Raji (cell line): ENCODE results near the gene VGF.

Experiments used
- POLR2A ChIP-seq: IDR thresholded peaks from 2 replicates; pipeline ENCODE4 v1.6.1; 2011; ENCODE audit warnings: low read depth, low read length, control low read depth; ENCODE audit not compliant: insufficient read depth

Gene VGF

DNA sequence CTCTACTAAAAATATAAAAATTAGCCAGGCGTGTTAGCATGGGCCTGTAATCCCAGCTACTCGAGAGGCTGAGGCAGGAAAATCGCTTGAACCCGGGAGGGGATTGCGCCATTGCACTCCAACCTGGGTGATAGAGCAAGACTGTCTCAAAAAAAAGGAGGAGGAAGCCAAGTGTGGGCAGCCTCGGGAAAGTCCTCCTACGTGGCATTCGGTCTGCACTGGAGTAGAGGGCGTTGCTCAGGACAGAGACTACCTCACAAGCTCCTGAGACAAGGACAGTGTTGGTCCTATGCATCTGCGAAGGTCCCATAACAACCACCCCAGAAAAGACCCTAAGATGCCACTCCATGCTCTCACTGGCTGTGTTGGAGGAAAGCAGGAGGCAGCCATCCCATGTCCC is 48.5 kb downstream of the VGF start:
- no peak for TF ChIP-seq POLR2A

GRCh38 chr7:101115215-101115614 is 50.2 kb downstream of the VGF start:
- TF ChIP-seq POLR2A = no peak

DNA sequence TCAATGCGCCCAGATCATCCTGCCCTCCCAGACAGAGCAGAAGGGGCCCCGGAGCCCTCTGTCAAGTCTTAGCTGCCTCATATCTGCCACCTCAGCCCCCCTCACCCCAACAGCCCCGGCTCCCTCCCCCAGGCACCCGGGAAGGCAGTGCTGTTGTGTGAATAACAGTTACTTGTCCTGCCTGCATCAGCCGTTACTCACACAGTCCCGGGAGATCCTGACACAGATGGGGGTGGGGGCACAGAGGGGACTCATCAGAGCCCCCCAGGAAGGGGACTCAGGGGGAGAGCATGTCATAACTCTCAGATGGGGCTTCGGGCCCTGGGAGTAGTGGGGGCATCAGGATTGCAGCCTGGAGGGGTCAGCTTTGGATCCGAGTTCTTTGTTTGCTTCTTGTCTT is 50.9 kb downstream of the VGF start:
- no peak for TF ChIP-seq POLR2A

DNA sequence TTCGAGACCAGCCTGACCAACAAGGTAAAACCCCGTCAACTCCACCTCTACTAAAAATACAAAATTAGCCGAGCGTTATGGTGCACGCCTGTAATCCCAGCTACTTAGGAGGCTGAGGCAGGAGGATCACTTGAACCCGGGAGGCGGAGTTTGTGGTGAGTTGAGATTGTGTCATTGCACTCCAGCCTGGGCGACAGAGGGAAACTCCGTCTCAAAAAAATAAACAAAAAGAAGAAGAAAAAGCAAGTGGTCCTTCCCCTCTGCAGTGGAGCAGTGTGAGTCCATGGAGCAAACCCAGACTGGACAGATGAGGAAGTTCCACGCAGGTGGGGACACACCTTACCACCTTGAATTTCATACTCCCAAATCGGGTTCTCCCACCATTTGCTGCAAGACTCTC is 51.5 kb downstream of the VGF start:
- no peak for TF ChIP-seq POLR2A
